GM12878 (cell line): ENCODE results near the gene AGBL1. TPM values are rescaled to one million over a fixed set of nuclear protein-coding genes. Genes with fewer than 3 reads are reported as not detected.

Experiments used
- ATAC-seq: fragments of 200-7000 bp; cut with Tn5 transposase; 3 replicates; pipeline ENCODE4 v1.9.1; 2020; ENCODE audit warnings: mild to moderate bottlenecking, moderate library complexity
- BruUV-seq: library from RNA; stranded (reverse); fragments of 400-500 nt; replicated peaks from 2 replicates; lab custom pipeline; 2021; lab: Mats Ljungman, UMichigan
- CTCF ChIA-PET: fragments of 300-600 bp; sonication (Branson Sonifier 250); formaldehyde crosslinking; extraction: SDS; loops from one replicate; lab custom pipeline; 2021; ENCODE audit warnings: inconsistent platforms; lab: Yijun Ruan, JAX
- POLR2A ChIA-PET: fragments of 350-600 bp; formaldehyde crosslinking; extraction: SDS; loops from one replicate; lab custom pipeline; 2021; ENCODE audit warnings: inconsistent platforms; lab: Charles Lee
- RAD21 ChIA-PET: fragments of 300-600 bp; sonication (Branson Sonifier 250); formaldehyde crosslinking; loops from one replicate; lab custom pipeline; 2023; ENCODE audit warnings: antibody characterized with exemption; ENCODE audit not compliant: unreplicated experiment; lab: Charles Lee
- SMC1A ChIA-PET: fragments of 300-600 bp; sonication (Branson Sonifier 250); formaldehyde crosslinking; loops from one replicate; lab custom pipeline; 2023; ENCODE audit not compliant: unreplicated experiment, uncharacterized antibody; lab: Charles Lee
- DNase-seq: peaks from one replicate; pipeline ENCODE4 v3.0.0-alpha.2; 2011; ENCODE audit warnings: low read depth, low spot score
- FAIRE-seq: peaks from 3 replicates; lab custom pipeline; 2011; peaks lifted over from hg19 to GRCh38; lab: Jason Lieb, UNC
- H2AFZ ChIP-seq: 2 replicates; pipeline ENCODE4 v1.6.0; 2011; ENCODE audit warnings: low read depth, low read length, control low read depth; ENCODE audit not compliant: control insufficient read depth
- H3K27ac ChIP-seq: 2 replicates; pipeline ENCODE4 v1.5.1; 2011; ENCODE audit warnings: control low read depth; ENCODE audit not compliant: control insufficient read depth, insufficient read depth
- H3K27me3 ChIP-seq, 2 experiments: replicated peaks in 1 of 2; 2 replicates each; pipeline versions ENCODE4 v1.6.0 to v1.6.1; 2011; ENCODE audit warnings: low read length in 1 of 2; ENCODE audit not compliant: control insufficient read depth in 2 of 2, insufficient read depth in 2 of 2
- H3K36me3 ChIP-seq, 2 experiments: 2 replicates each; pipeline ENCODE4 v1.5.1; 2011; ENCODE audit warnings: low read length in 1 of 2; ENCODE audit not compliant: control insufficient read depth in 2 of 2, insufficient read depth in 2 of 2
- H3K4me1 ChIP-seq: 2 replicates; pipeline ENCODE4 v1.6.1; 2011; ENCODE audit warnings: mild to moderate bottlenecking, low read length, moderate library complexity, mixed read lengths; ENCODE audit not compliant: control insufficient read depth, insufficient read depth
- H3K4me2 ChIP-seq: 2 replicates; pipeline ENCODE4 v1.6.0; 2011; ENCODE audit warnings: control low read depth; ENCODE audit not compliant: control insufficient read depth, insufficient read depth
- H3K4me3 ChIP-seq: fragments of 200-600 bp; sonication (generic); 2 replicates; pipeline ENCODE4 v1.5.1; 2016
- H3K79me2 ChIP-seq: 2 replicates; pipeline ENCODE4 v1.6.0; 2011; ENCODE audit warnings: low read length; ENCODE audit not compliant: control insufficient read depth, insufficient read depth
- H3K9ac ChIP-seq: 2 replicates; pipeline ENCODE4 v1.8.0; 2011; ENCODE audit warnings: low read length, control low read depth, mixed read lengths; ENCODE audit not compliant: control insufficient read depth, insufficient read depth
- H3K9me3 ChIP-seq: replicated peaks from 3 replicates; pipeline ENCODE4 v1.5.1; 2011; ENCODE audit warnings: mild to moderate bottlenecking, low read length; ENCODE audit not compliant: control insufficient read depth, insufficient read depth
- H4K20me1 ChIP-seq: 2 replicates; pipeline ENCODE4 v1.6.0; 2011; ENCODE audit not compliant: control insufficient read depth, insufficient read depth
- BCLAF1 ChIP-seq: fragments of 450-650 bp; IDR thresholded peaks from 2 replicates; pipeline ENCODE4 v1.6.1; 2017; ENCODE audit warnings: antibody characterized with exemption, mild to moderate bottlenecking, moderate library complexity
- CBFB ChIP-seq: IDR thresholded peaks from 2 replicates; pipeline ENCODE4 v1.6.1; 2016; ENCODE audit warnings: antibody characterized with exemption, low read depth
- DPF2 ChIP-seq: fragments of 450-650 bp; IDR thresholded peaks from 2 replicates; pipeline ENCODE4 v1.6.1; 2017; ENCODE audit warnings: mild to moderate bottlenecking
- EP300 ChIP-seq, 2 experiments: fragments of 150-350 bp in 1 of 2; IDR thresholded peaks; 2 replicates each; pipeline ENCODE4 v1.6.1; 2011 to 2012; ENCODE audit warnings: low read depth in 2 of 2, low read length in 2 of 2, borderline replicate concordance in 1 of 2, improper control_type of control experiment in 1 of 2, inconsistent platforms in 1 of 2; ENCODE audit not compliant: control insufficient read depth in 1 of 2
- KAT2A ChIP-seq: conservative IDR thresholded peaks from 2 replicates; pipeline ENCODE4 v1.6.1; 2011; ENCODE audit warnings: low read depth, low read length; ENCODE audit not compliant: control insufficient read depth
- PAX5 ChIP-seq: IDR thresholded peaks from 2 replicates; pipeline ENCODE4 v1.6.1; 2011; ENCODE audit warnings: low read depth, low read length, borderline replicate concordance
- PML ChIP-seq: IDR thresholded peaks from 2 replicates; pipeline ENCODE4 v1.6.1; 2012; ENCODE audit warnings: low read length, inconsistent platforms
- POLR2AphosphoS2 ChIP-seq: IDR thresholded peaks from 2 replicates; pipeline ENCODE4 v1.6.1; 2011; ENCODE audit warnings: low read depth, mild to moderate bottlenecking, low read length, improper control_type of control experiment, moderate library complexity
- POLR2AphosphoS5 ChIP-seq: IDR thresholded peaks from 2 replicates; pipeline ENCODE4 v1.6.1; 2011; ENCODE audit warnings: mild to moderate bottlenecking, low read length, inconsistent platforms
- POU2F2 ChIP-seq: IDR thresholded peaks from 3 replicates; pipeline ENCODE4 v1.6.1; 2011; ENCODE audit warnings: low read depth, mild to moderate bottlenecking, low read length, borderline replicate concordance
- RFX5 ChIP-seq: IDR thresholded peaks from 2 replicates; pipeline ENCODE4 v1.6.1; 2011; ENCODE audit warnings: low read depth, low read length, improper control_type of control experiment
- ZBTB11 ChIP-seq: fragments of 450-650 bp; formaldehyde crosslinking; IDR thresholded peaks from 2 replicates; pipeline ENCODE4 v1.5.0; 2022; ENCODE audit warnings: mild to moderate bottlenecking, missing genetic modification characterization
- WGBS: methylation state at CpG from one replicate; pipeline ENCODE4 v1.1.6; 2016; ENCODE audit warnings: low lambda C conversion rate; ENCODE audit not compliant: insufficient replicate concordance, insufficient coverage; ENCODE audit errors: missing lambda C conversion rate; 5-methylcytosine and 5-hydroxymethylcytosine counted together
- in situ Hi-C: fragments of 300-500 bp; cut with MboI; formaldehyde crosslinking; loops from 9 replicates; pipeline ENCODE4 v1.14.3; 2018; ENCODE audit warnings: mixed read lengths
- intact Hi-C: fragments of 100-400 bp; cut with micrococcal nuclease; formaldehyde crosslinking; loops from one replicate; pipeline ENCODE4 v1.14.2; 2022; ENCODE audit not compliant: unreplicated experiment
- polyA plus RNA-seq, 11 experiments: library from polyadenylated mRNA; depleted of rRNA in 4 of 11; unstranded in 6 of 11; stranded (reverse) in 5 of 11; fragments of >200 nt; fragmentation: Nextera tagmentation in 4 of 11; fragmentation: Illumina TruSeq in 1 of 11; extraction: Ambion mirVana in 4 of 11; extraction: Trizol in 1 of 11; gene quantifications; 1 replicate in 1 of 11; 2 replicates in 10 of 11; pipeline versions ENCODE4 v1.2.1 to v1.2.3, GENCODE V29; 2011 to 2016; ENCODE audit warnings: inconsistent platforms in 2 of 11, missing spikeins in 2 of 11, low read depth in 1 of 11
- total RNA-seq, 4 experiments: library from RNA; depleted of rRNA in 3 of 4; stranded (reverse); fragments of >200 nt in 3 of 4; fragmentation: Illumina TruSeq in 1 of 4; extraction: Trizol in 1 of 4; gene quantifications; 2 replicates each; pipeline versions ENCODE4 v1.2.1 to v1.2.3, GENCODE V29; 2013 to 2021
- TF ChIP-seq, protein P1 (sequence below): fragments of 150-350 bp; IDR thresholded peaks from 2 replicates; pipeline ENCODE4 v1.6.1; 2014; ENCODE audit warnings: mild to moderate bottlenecking, low read depth, low read length
- TF ChIP-seq, protein P2 (sequence below): IDR thresholded peaks from 2 replicates; pipeline ENCODE4 v1.6.1; 2012; ENCODE audit warnings: low read depth, low read length, improper control_type of control experiment

Gene AGBL1
- total and polyA plus RNA-seq, 10 of the 15 experiments (the other 5 are each of a cell fraction or from before 2014, with no cell fraction given) = not detected

- POLR2A ChIA-PET = no interaction called here
- Histone ChIP-seq H3K9ac (no peak overlapping the region), H3K4me2 (no peak overlapping the region), H4K20me1 (no peaks in the 10 kb centered on the region), H3K79me2 (no peaks in the 10 kb centered on the region), H3K36me3 (no peaks in the 10 kb centered on the region), H3K4me3 (no peak overlapping the region), H3K27me3 (no peaks in the 10 kb centered on the region), H2AFZ (no peak overlapping the region), H3K27ac (no peak overlapping the region), H3K9me3 (no peaks in the 10 kb centered on the region), H3K4me1 (no peaks in the 10 kb centered on the region)
- intact Hi-C loops (no loop called here), in situ Hi-C loops (no loop called here)
- no TSS peak for BruUV-seq
- RAD21 ChIA-PET = no interaction called here
- CTCF ChIA-PET = no interaction called here
- DNase-seq = no peak
- FAIRE-seq = no peak
- SMC1A ChIA-PET = no interaction called here
- 4% methylated on average over 1 of the region's 1 CpG for WGBS
- TF ChIP-seq BCLAF1 (no peak), PAX5 (no peak), PML (no peak), ZBTB11 (CRISPR knock-in tag) (no peak), EP300 (IDR thresholded peaks at IDR 0.05; ENCODE audit: borderline replicate concordance in 1 of 2, control insufficient read depth in 1 of 2, low read depth in 2 of 2, low read length in 2 of 2) (no peak), KAT2A (no peak), DPF2 (no peak), RFX5 (no peak), POLR2AphosphoS5 (no peak), POU2F2 (no peak), CBFB (no peak), POLR2AphosphoS2 (no peak)
- TF ChIP-seq, protein P1, sequence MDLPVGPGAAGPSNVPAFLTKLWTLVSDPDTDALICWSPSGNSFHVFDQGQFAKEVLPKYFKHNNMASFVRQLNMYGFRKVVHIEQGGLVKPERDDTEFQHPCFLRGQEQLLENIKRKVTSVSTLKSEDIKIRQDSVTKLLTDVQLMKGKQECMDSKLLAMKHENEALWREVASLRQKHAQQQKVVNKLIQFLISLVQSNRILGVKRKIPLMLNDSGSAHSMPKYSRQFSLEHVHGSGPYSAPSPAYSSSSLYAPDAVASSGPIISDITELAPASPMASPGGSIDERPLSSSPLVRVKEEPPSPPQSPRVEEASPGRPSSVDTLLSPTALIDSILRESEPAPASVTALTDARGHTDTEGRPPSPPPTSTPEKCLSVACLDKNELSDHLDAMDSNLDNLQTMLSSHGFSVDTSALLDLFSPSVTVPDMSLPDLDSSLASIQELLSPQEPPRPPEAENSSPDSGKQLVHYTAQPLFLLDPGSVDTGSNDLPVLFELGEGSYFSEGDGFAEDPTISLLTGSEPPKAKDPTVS = no peak
- TF ChIP-seq, protein P2, sequence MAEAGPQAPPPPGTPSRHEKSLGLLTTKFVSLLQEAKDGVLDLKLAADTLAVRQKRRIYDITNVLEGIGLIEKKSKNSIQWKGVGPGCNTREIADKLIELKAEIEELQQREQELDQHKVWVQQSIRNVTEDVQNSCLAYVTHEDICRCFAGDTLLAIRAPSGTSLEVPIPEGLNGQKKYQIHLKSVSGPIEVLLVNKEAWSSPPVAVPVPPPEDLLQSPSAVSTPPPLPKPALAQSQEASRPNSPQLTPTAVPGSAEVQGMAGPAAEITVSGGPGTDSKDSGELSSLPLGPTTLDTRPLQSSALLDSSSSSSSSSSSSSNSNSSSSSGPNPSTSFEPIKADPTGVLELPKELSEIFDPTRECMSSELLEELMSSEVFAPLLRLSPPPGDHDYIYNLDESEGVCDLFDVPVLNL = no peak
- ATAC-seq = no peak
Observed at GRCh38 chr15:86616771-86617170, 537.1 kb downstream of the AGBL1 start.
